HFF-Myc (cell line): ENCODE measurements around the gene TOX3.

Experiments used
- DNase-seq: peaks from one replicate; pipeline ENCODE4 v3.0.0-alpha.2; 2011; ENCODE audit warnings: low read depth; ENCODE audit errors: extremely low read depth
- H3K4me3 ChIP-seq: replicated peaks from 2 replicates; pipeline ENCODE4 v1.5.1; 2011; ENCODE audit warnings: low read depth, mild to moderate bottlenecking, control low read depth, low read length
- CTCF ChIP-seq: IDR thresholded peaks from 2 replicates; pipeline ENCODE4 v1.5.1; 2012; ENCODE audit warnings: mild to moderate bottlenecking, low read depth, low read length, control low read depth; ENCODE audit errors: missing control alignments

The TOX3 gene

GRCh38 chr16:52497067-52497816 is 49.7 kb downstream of the TOX3 start:
- DNase-seq: no peak
- H3K4me3 ChIP-seq: no peak overlapping the region
- no peak for TF ChIP-seq CTCF

GRCh38 chr16:52496051-52496876 is 50.7 kb downstream of the TOX3 start:
- no peak for DNase-seq
- H3K4me3 ChIP-seq: no peak overlapping the region
- no peak for TF ChIP-seq CTCF

GRCh38 chr16:52494621-52495020 is 52.3 kb downstream of the TOX3 start:
- no peak overlapping the region for H3K4me3 ChIP-seq
- no peak for TF ChIP-seq CTCF
- DNase-seq: no peak

- TF ChIP-seq CTCF: no peak
- no peak overlapping the region for H3K4me3 ChIP-seq
- DNase-seq: no peak
These were observed 52.8 kb downstream of the TOX3 start for GRCh38 chr16:52494145-52494544.

GRCh38 chr16:52492789-52493357 is 54.1 kb downstream of the TOX3 start:
- no peak for DNase-seq
- no peak overlapping the region for H3K4me3 ChIP-seq
- TF ChIP-seq CTCF: no peak

GRCh38 chr16:52491216-52491615 is 55.7 kb downstream of the TOX3 start:
- DNase-seq: no peak
- TF ChIP-seq CTCF: no peak
- H3K4me3 ChIP-seq: no peak overlapping the region
